Measurements from ENCODE around the gene PDCD6IP. TPM values are rescaled to one million over a fixed set of nuclear protein-coding genes. Genes with fewer than 3 reads are reported as not detected.
A peak's percentile ranks its signal among the peaks of the same experiment; 100 is the strongest.
"Not testable (repeated sequence)": the region's sequence is repeated elsewhere in the genome, so short reads cannot be mapped to it uniquely, and the experiment has no call there.

Gene PDCD6IP
- total and polyA plus RNA-seq, 7 experiments from 2014 or later = 60.3 to 221 (median 191) TPM

GRCh38 chr3:33850599-33850998, 52.2 kb downstream of the PDCD6IP start:
- H3K4me3 ChIP-seq (ENCODE audit: low read length); H3K9me3 Mint-ChIP-seq; DNase-seq; H3K9me3 ChIP-seq (ENCODE audit: control insufficient read depth in 2 of 3, low read length in 3 of 3); H3K27ac ChIP-seq (ENCODE audit: low read depth, low read length); POLR2A ChIA-PET; ATAC-seq; intact Hi-C loops (cut with micrococcal nuclease); H3K27me3 Mint-ChIP-seq; H3K36me3 ChIP-seq (ENCODE audit: control insufficient read depth in 2 of 3, insufficient read depth in 3 of 3, low read length in 3 of 3); CTCF ChIA-PET; H3K27me3 ChIP-seq (ENCODE audit: control insufficient read depth in 2 of 2, insufficient read depth in 2 of 2, low read length in 2 of 2): not testable (repeated sequence)
- H3K27ac Mint-ChIP-seq = peak overlapping the region in 8 of 9 donors; percentile 32 to 91 (median 60)
- H3K4me3 Mint-ChIP-seq = peak overlapping the region in 4 of 10 donors; percentile 19 to 51 (median 25)
- peaks cover 0 to 26% of the 10 kb centered on the region in 2 donors for H3K4me1 ChIP-seq (ENCODE audit: control insufficient read depth in 2 of 2, insufficient read depth in 2 of 2, low read length in 2 of 2)
- peaks cover 12 to 36% (median 34%) of the 10 kb centered on the region in 5 donors for H3K36me3 Mint-ChIP-seq
- H3K4me1 Mint-ChIP-seq = peaks cover 26 to 81% (median 72%) of the 10 kb centered on the region in 7 donors

GRCh38 chr3:33855407-33855806, 57.0 kb downstream of the PDCD6IP start:
- H3K36me3 Mint-ChIP-seq = peaks cover 24 to 55% (median 34%) of the 10 kb centered on the region in 5 donors
- H3K27me3 Mint-ChIP-seq; H3K9me3 Mint-ChIP-seq; H3K27me3 ChIP-seq (ENCODE audit: control insufficient read depth in 2 of 2, insufficient read depth in 2 of 2, low read length in 2 of 2); H3K4me3 ChIP-seq (ENCODE audit: low read length); H3K4me1 ChIP-seq (ENCODE audit: control insufficient read depth in 2 of 2, insufficient read depth in 2 of 2, low read length in 2 of 2); CTCF ChIA-PET; H3K9me3 ChIP-seq (ENCODE audit: control insufficient read depth in 2 of 3, low read length in 3 of 3); H3K27ac ChIP-seq (ENCODE audit: low read depth, low read length); intact Hi-C loops (cut with micrococcal nuclease); ATAC-seq; POLR2A ChIA-PET: not testable (repeated sequence)
- H3K4me3 Mint-ChIP-seq = peak overlapping the region in 4 of 10 donors; percentile 2 to 24 (median 11)
- DNase-seq = peak in 1 of 9 donors; percentile 13
- H3K4me1 Mint-ChIP-seq = peaks cover 7 to 40% (median 32%) of the 10 kb centered on the region in 7 donors
- peak overlapping the region; percentile 44 to 94 (median 81) for H3K27ac Mint-ChIP-seq
- peaks cover 0 to 16% (median 4%) of the 10 kb centered on the region in 3 experiments for H3K36me3 ChIP-seq (ENCODE audit: control insufficient read depth in 2 of 3, insufficient read depth in 3 of 3, low read length in 3 of 3)

GRCh38 chr3:33855884-33856546, 57.6 kb downstream of the PDCD6IP start:
- H3K4me3 ChIP-seq (ENCODE audit: low read length) = no peak overlapping the region
- ChIA-PET POLR2A (no interaction called here), CTCF (no interaction called here)
- H3K4me1 ChIP-seq (ENCODE audit: control insufficient read depth in 2 of 2, insufficient read depth in 2 of 2, low read length in 2 of 2) = no peaks in the 10 kb centered on the region
- Mint-ChIP-seq H3K9me3 (no peaks in the 10 kb centered on the region), H3K27ac (peak overlapping the region; percentile 44 to 94 (median 81)), H3K36me3 (peaks cover 24 to 58% (median 29%) of the 10 kb centered on the region in 5 donors), H3K27me3 (no peaks in the 10 kb centered on the region), H3K4me3 (no peak overlapping the region), H3K4me1 (peaks cover 6 to 34% (median 26%) of the 10 kb centered on the region in 7 donors)
- intact Hi-C loops (cut with micrococcal nuclease) = no loop called here
- DNase-seq = no peak
- no peaks in the 10 kb centered on the region for H3K27me3 ChIP-seq (ENCODE audit: control insufficient read depth in 2 of 2, insufficient read depth in 2 of 2, low read length in 2 of 2)
- H3K27ac ChIP-seq (ENCODE audit: low read depth, low read length) = peak overlapping the region; percentile 25
- no peaks in the 10 kb centered on the region for H3K9me3 ChIP-seq (ENCODE audit: control insufficient read depth in 2 of 3, low read length in 3 of 3)
- peaks cover 0 to 17% (median 4%) of the 10 kb centered on the region in 3 experiments for H3K36me3 ChIP-seq (ENCODE audit: control insufficient read depth in 2 of 3, insufficient read depth in 3 of 3, low read length in 3 of 3)
- ATAC-seq = no peak

- H3K36me3 Mint-ChIP-seq = peaks cover 23 to 55% (median 25%) of the 10 kb centered on the region in 5 donors
Measured at GRCh38 chr3:33857701-33858100, 59.3 kb downstream of the PDCD6IP start.

GRCh38 chr3:33858131-33858530, 59.7 kb downstream of the PDCD6IP start:
- no peaks in the 10 kb centered on the region for H3K27me3 Mint-ChIP-seq
- Histone ChIP-seq H3K4me3 (ENCODE audit: low read length) (no peak overlapping the region), H3K36me3 (ENCODE audit: control insufficient read depth in 2 of 3, insufficient read depth in 3 of 3, low read length in 3 of 3) (peaks cover 3 to 17% (median 4%) of the 10 kb centered on the region in 3 experiments), H3K27me3 (ENCODE audit: control insufficient read depth in 2 of 2, insufficient read depth in 2 of 2, low read length in 2 of 2) (no peaks in the 10 kb centered on the region), H3K27ac (ENCODE audit: low read depth, low read length) (no peak overlapping the region), H3K4me1 (ENCODE audit: control insufficient read depth in 2 of 2, insufficient read depth in 2 of 2, low read length in 2 of 2) (no peaks in the 10 kb centered on the region), H3K9me3 (ENCODE audit: control insufficient read depth in 2 of 3, low read length in 3 of 3) (no peaks in the 10 kb centered on the region)
- no peak overlapping the region for H3K4me3 Mint-ChIP-seq
- no peak for ATAC-seq
- POLR2A ChIA-PET = no interaction called here
- peak overlapping the region in 1 of 9 donors; percentile 40 for H3K27ac Mint-ChIP-seq
- CTCF ChIA-PET = no interaction called here
- DNase-seq = no peak
- intact Hi-C loops (cut with micrococcal nuclease) = no loop called here
- peaks cover 6 to 25% (median 23%) of the 10 kb centered on the region in 7 donors for H3K4me1 Mint-ChIP-seq
- no peaks in the 10 kb centered on the region for H3K9me3 Mint-ChIP-seq
- H3K36me3 Mint-ChIP-seq = peaks cover 23 to 53% (median 24%) of the 10 kb centered on the region in 5 donors

More at GRCh38 chr3:33857701-33858100, 59.3 kb downstream of the PDCD6IP start:
- H3K27ac Mint-ChIP-seq; H3K4me3 ChIP-seq (ENCODE audit: low read length); H3K4me1 ChIP-seq (ENCODE audit: control insufficient read depth in 2 of 2, insufficient read depth in 2 of 2, low read length in 2 of 2); H3K4me3 Mint-ChIP-seq; H3K9me3 ChIP-seq (ENCODE audit: control insufficient read depth in 2 of 3, low read length in 3 of 3); H3K9me3 Mint-ChIP-seq; ATAC-seq; H3K27ac ChIP-seq (ENCODE audit: low read depth, low read length); intact Hi-C loops (cut with micrococcal nuclease); H3K27me3 ChIP-seq (ENCODE audit: control insufficient read depth in 2 of 2, insufficient read depth in 2 of 2, low read length in 2 of 2); H3K27me3 Mint-ChIP-seq; CTCF ChIA-PET; POLR2A ChIA-PET; DNase-seq: not testable (repeated sequence)
- H3K4me1 Mint-ChIP-seq = peaks cover 6 to 25% (median 23%) of the 10 kb centered on the region in 7 donors
- H3K36me3 ChIP-seq (ENCODE audit: control insufficient read depth in 2 of 3, insufficient read depth in 3 of 3, low read length in 3 of 3) = peaks cover 3 to 17% (median 4%) of the 10 kb centered on the region in 3 experiments

- ATAC-seq (no peak), DNase-seq (no peak)
- peaks cover 0 to 1% (median 0%) of the 10 kb centered on the region in 11 donors for H3K9me3 Mint-ChIP-seq
- Histone ChIP-seq H3K4me1 (ENCODE audit: control insufficient read depth in 2 of 2, insufficient read depth in 2 of 2, low read length in 2 of 2) (no peaks in the 10 kb centered on the region), H3K27me3 (ENCODE audit: control insufficient read depth in 2 of 2, insufficient read depth in 2 of 2, low read length in 2 of 2) (no peaks in the 10 kb centered on the region), H3K36me3 (ENCODE audit: control insufficient read depth in 2 of 3, insufficient read depth in 3 of 3, low read length in 3 of 3) (peaks cover 3 to 21% (median 14%) of the 10 kb centered on the region in 3 experiments), H3K9me3 (ENCODE audit: control insufficient read depth in 2 of 3, low read length in 3 of 3) (no peaks in the 10 kb centered on the region), H3K27ac (ENCODE audit: low read depth, low read length) (no peak overlapping the region), H3K4me3 (ENCODE audit: low read length) (no peak overlapping the region)
- H3K4me1 Mint-ChIP-seq = peaks cover 3 to 8% (median 7%) of the 10 kb centered on the region in 7 donors
- peaks cover 15 to 54% (median 18%) of the 10 kb centered on the region in 5 donors for H3K36me3 Mint-ChIP-seq
- ChIA-PET POLR2A (no interaction called here), CTCF (no interaction called here)
- H3K4me3 Mint-ChIP-seq = no peak overlapping the region
- intact Hi-C loops (cut with micrococcal nuclease) = no loop called here
- H3K27me3 Mint-ChIP-seq = no peaks in the 10 kb centered on the region
- H3K27ac Mint-ChIP-seq = peak overlapping the region in 2 of 9 donors; percentile 1 to 21
Measured at GRCh38 chr3:33860373-33861050, 62.1 kb downstream of the PDCD6IP start.

Measured in naive thymus-derived CD4-positive, alpha-beta T cell (primary cell).